Measurements from ENCODE around the gene IL4.
A peak's percentile ranks its signal among the peaks of the same experiment; 100 is the strongest.
"Not testable (repeated sequence)": the region's sequence is repeated elsewhere in the genome, so short reads cannot be mapped to it uniquely, and the experiment has no call there.

IL4 gene

DNA sequence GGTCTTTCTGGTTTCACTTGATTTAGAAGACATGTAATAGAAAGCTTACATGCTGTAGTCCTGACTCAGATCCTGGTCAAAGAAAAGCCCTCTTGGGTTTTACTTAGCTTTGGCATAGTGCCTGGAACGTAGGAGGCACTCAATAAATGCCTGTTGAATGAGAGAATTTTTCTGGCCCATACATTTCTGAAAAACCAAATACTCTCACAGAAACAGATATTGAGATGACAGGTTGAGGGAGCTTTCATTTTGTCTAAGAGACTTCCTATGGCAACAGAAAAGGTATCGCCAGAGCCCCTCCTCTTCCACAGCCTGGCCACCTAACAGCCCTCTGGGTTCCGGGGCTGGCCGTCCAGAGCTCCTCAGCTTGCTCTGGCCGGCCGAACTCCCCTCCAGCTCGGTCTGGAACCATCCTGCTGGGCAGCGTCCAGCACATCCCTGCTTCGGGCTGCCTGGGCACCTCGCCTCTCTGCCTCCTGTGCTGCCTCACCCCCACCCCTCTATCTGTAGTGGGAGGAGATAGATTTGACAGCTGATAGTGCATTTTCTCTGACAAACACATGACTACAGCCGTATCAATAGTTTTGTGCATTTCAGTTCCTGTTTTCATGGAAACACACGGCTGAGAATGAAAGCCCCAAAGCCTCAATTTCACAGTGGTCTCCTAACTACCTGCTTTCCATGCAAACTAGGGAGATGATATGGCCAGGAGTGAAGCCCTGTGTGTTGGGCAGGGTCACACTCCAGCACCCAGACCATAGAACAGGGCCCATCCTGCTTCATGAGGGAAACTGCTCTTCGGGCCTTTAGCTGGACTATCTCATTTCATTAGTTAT, 1.1 kb downstream of the IL4 start:
- no peak for DNase-seq

DNA sequence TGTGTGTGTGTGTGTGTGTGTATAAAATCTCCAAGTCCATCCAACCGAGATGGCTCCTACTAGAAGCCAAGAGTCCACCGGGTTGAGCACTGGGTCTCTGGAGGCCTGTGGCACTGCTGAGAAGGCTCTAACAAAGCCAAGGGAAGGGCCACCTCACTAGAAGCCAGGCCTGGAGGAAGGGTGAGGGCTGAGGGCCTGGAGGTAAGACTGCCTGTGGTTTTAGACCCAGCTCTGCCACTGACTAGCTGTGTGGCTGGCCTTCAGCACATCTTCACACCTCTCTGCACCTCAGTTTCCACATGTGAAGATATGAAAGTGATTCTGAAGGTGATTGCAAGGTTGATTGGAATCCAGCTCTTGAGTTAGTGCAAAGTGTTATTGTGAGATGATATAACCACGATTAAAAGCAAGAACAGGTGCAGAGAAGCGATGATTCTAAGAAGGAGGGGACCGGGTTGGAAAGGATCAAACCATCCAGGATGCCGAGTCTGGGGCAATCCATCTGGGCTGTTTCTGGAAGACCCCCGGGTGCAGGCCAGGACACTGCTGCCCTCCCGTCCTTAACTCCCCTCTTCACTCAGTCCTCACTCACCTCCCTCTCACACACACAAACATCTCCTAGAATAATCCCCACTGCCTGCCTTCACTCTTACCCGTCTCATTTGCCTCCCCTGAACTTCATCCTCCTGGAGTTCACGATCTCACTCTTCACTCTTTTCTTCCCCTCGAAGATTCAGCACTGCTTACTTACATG, 2.3 kb downstream of the IL4 start:
- DNase-seq, result no peak

DNA sequence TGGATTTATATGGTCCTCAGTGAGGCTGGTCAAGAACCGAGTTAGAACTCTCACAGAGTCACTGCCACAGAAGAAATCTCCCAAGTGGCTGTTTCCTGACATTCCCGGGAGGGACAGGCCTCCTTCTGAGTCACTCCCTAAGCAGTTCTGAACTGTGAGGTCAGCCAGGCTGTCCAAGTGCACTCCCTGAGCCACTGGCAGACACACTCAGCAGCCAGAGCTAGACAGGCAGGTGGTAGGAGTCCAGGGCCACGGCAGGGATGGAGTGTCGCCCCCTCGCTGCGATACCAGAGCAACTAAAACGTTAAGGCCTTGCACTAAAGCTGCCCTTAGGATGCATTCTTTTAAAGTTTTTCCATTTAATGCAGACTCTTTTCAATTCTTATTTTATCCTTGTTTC, 3.4 kb downstream of the IL4 start:
- DNase-seq, result no peak

DNA sequence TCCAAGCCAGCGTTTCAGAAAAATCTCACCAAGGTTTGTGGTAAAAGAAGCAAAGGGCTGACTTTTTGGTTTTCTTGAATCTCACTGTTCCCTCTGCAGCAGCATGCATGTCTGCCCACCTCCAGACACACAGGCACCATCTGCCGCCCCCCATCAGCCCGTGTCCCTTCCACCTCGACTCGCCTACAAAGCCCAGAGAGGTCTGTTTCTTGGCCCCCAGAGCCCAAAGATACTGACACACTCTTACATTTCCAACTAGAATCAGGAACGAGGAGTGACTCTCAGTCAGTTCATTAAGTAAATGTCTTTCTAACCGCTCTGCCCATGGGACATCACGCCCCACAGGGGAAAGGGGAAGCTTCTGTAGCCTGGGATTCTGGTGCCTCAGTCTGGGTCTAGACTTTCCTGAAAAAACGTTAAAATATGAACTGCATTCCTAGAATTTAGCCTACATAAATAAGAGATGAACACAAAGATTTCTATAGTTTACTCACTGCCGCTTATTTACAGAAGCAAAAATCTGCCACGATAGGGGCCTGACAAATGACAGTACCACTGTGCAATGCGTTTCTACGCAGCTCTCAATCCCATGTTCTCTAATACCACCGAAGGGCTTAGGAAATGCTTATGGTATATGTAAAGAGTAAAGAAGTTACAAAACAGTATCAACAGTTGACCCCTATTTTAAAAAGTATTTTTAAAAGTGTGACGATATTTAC, 4.1 kb downstream of the IL4 start:
- DNase-seq, result no peak

DNA sequence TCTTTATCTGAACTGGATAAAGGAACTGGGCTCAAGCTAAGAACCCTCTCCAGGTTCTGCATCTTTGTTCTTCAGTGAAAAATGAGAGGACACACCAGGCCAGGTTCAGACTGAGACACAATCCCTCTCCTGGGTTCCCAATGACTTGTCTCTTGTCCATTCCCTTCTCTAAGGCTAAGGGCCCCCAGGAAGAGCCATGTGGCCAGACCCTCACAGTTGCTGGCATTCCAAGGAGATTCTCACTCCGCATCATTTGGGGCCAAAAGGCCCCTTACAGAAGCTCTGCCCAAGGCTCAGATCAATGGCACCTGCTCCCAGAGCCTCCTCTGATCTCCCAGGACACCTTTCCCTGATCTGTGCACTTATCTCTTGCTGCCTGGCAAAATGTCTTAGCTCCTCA, 4.9 kb downstream of the IL4 start:
- no peak for DNase-seq

DNA sequence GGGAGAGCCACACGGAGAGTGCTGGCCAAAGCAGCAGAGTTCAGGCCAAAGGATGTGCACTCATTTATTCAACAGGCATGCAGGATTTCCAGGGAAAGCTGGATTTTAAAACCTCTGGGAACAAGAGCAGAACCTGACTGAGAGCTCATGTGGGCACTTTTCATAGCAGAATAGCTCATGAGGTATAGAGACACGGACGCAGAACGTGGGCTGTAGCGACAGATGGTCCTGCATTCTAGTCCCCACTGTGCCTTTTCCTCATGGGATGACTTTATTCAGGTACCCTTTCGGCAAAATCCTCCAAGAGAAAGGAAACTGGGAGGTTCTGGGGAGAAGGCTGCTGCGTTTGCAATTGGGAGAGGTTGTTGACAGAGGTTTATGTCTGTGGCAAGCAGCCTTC, 5.4 kb downstream of the IL4 start:
- no peak for DNase-seq

DNA sequence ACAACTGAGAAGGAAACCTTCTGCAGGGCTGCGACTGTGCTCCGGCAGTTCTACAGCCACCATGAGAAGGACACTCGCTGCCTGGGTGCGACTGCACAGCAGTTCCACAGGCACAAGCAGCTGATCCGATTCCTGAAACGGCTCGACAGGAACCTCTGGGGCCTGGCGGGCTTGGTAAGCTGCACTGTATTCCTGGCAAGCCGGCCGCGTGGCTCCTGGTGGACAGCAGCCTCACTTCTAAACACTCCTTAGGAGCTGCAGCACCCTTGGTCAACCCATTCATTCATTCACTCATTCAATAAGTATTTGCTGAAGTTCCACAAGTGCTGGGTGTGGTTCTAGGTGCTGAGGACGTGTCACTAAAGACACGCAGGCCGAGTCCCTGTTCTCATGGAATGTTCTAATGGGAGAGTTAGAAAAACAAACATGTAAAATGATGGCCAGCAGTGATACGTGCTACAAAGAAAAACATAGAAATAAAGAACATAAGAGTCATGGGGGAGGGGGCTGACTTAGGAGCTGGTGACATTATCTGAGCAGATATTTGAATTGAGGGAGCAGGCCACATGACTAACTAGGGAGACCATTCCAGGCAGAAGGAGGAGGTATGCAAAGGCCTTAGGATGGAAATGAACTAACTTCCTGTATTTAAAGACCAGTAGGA, 6.1 kb downstream of the IL4 start:
- DNase-seq, result no peak

DNA sequence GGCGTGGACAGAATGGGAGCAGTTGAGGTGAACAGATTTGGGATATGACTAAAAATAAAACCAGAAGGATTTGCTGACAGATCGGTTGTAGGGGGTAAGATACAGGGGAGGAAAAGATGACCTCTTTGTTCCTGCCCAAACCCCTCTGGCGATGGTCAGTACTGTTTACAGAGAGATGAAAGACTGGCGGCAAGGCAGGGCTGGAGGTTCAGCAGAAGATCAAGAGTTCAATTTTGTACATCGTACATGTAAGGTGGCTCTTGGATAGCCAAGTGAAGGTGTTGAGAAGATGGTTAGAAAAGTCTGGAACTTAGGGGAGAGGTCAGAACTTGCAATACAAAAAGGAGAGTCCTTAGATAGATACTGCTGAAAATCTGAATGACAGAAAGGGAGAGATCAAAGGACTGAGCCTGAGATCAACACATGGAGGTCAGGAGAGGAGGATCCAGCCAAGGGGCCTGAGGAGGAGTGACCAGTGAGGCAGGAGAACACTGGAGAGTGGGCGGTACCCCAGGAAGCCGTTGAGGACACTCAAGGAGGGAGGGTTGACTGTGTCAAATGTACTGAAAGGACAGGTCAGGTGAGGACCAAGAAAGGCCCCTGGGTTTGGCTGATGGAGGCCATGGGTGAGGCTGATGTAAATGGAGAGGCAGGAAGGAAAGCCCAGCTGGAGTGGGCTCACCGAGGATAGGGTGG, 7.1 kb downstream of the IL4 start:
- DNase-seq, result no peak

DNA sequence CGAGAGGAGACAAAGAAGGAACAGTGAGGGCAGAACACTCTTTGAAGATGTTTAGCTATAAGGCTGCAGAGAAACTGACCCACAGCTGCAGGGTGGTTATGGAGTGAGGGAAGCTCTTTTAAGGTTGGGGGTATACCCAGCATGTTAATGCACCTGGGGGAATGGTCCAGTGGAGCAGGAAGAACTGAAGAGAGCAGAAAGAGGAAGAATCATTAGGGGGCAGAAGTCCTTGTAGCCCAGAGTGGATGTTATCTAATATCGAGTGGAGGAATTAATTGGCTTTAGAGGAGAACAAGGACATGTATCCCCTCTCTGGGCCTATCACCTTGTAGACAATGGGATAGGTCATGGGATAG, 7.7 kb downstream of the IL4 start:
- DNase-seq, result no peak

DNA sequence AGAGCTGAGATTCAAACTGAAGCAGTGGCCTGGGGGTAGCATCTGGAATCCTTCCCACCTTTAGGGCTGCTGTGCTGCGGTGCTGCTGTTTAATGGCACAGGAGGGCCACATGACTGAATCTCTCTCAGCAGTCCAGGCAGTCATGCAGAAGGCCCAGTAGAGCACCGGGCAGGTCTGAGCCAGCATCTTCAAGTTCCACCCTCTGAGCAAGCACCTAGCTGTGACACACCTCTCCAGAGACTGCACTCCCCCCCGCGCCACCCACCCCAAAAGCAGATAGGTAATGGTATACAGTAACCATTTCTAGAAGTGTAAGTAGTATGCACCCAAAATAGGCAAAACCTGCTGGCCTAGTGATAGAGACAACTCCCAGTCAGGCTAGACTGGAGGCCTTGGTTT, 8.2 kb downstream of the IL4 start:
- DNase-seq, result no peak

DNA sequence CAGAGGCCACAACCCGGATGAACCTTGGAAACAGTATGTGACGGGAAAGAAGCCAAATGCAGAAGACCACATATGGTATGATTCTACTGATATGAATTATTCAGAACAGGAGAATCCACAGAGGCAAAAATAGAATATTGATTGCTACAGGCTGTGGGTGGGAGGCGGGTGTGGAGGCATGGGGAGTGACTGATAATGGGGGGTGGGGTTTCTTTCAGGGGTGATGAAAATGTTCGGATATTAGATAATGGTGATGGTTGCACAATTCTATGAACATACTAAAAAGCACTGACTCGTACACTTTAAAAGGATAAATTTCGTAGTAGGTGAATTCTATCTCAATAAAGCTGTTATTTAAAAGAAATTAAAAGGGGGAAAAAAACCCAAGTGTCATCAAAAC, 10.7 kb downstream of the IL4 start:
- no peak for DNase-seq

DNA sequence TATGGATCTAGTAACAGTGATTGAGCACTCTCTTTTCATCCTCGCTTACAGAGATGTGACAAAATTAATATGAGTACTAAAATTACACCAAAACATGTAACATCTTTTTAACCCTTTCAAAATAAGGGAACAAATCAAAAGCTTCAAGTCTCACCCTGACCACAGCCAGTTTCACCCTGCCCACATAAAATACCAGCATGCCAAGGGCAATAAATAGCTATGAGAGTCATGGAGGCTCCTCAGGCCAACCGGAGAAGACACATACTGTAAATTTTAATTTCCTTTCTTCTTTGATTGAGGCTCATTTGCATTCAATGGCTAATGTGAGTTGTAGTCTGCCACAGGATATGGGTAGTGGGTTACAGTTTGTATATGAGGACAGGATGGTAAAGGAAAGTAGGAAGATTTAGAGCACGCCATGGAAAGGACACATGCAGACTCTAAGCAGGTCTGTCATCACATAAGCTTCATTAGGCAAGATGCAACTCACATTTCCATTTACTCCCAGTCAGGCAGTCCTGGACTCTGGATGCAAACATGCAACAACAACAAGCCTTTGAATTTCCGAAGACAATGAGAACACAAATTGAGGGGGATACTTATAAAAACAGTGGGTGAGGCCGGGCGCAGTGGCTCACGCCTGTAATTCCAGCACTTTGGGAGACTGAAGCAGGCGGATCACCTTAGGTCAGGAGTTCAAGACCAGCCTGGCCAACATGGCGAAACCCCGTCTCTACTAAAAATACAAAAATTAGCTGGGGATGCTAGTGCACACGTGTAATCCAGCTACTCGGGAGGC, 11.3 kb downstream of the IL4 start:
- DNase-seq, result no peak

DNA sequence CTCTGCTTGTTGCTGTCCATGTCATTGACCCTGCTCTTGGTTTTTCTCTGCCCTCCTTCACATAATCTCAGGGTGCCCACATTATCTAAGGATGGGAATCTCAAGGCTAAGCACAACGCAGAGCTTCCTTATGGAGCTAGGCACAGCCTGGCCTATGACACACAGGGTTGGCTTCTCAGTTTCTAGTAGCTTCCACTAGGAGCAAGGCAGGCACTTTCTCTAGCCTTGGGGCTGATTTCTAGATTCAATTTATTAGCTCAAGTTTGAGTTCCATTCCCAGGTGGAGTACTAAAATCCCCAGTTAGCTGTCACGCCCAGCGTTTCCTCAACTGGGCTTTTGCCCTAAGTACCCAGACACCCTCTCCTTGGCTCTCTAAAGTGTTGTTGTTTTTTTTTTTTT, 12.4 kb downstream of the IL4 start:
- no peak for DNase-seq

DNA sequence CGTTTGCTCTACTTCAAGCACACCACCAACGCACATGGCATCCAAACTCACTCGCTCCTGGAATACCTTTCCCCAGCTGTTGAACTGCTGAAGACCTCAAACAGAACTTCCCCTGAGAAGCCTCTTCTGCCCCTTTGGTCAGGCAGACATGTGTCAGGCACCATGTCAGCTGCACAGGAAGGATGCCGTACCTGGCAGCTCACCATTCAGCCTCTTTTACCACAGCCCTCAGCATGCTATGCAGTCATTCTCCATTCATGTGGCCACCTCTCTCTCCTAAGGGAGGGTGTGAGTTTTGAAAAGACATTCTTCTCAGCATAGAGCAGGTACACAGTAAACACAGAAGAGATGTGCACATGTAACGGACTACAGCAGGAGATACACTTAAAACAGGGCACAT, 14.2 kb downstream of the IL4 start:
- DNase-seq, result no peak

DNA sequence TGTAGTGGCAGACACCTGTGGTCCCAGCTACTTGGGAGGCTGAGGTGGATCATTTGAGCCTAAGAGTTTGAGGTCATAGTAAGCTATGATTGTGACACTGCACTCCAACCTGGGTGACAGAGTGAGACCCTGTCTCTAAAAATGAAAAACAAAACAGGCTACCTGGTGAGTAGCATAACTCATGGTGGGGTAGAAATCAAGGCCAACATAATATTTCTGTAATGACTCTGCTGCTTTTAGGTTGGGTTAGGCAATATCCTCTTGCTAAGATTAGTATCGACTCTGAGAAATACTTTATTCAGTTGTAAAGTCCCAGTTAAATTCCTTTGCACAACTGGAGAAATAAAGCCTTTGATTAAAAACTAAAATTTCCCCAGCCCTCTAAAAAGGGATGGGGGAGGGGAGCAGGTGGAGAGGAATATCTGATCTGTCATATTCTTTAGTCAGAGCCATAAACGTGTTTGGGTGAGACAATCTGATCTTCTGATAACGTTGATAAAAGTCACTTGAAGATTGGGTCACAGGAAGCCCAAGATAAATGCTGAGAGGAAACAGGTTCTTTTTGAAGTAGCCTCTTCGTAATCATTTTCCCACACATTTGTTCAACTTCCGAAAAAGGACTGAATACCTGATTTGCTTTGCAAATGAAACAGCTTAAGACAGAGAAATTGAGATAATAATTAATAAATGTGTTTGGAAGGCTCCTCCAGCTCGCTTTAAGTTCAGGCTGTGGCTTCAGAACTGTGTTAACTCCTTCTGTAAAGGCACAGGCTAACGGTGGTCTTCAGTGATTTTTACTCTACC, 14.9 kb downstream of the IL4 start:
- DNase-seq, result peak; percentile 25

DNA sequence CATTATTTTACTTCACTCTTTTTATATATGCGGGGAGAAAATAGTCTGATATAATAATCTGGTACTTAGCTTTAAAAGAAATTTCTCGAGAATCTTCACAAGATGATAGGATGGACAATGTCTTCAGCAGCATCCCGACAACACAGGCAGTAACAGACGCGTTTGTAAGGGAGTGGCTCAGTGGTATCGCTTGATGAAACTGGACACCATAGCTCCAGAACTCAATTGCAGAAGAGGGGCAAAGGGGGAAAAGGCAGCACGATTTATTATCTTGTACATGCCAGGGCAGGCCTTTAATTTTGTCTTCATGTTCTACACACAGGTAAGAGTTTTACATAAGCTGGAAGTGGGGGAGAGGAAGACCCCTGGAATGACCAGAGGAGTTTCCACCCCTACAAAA, 15.7 kb downstream of the IL4 start:
- DNase-seq, result no peak

DNA sequence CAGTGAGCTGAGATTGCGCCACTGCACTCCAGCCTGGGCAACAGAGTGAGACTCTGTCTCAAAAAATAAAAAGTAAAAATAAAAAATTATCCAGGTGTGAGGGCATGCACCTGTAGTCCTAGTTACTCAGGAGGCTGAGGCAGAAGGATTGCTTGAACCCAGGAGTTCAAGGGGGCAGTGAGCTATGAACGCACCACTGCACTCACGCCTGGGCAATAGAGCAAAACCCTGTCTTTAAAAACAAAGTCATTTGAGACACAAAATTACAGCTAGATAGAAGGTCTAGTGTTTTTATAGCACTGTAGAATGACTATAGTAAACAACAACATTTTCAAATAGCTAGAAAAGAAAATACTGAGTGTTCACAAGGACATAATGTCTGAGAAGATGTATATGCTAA, 16.4 kb downstream of the IL4 start:
- DNase-seq, result no peak

DNA sequence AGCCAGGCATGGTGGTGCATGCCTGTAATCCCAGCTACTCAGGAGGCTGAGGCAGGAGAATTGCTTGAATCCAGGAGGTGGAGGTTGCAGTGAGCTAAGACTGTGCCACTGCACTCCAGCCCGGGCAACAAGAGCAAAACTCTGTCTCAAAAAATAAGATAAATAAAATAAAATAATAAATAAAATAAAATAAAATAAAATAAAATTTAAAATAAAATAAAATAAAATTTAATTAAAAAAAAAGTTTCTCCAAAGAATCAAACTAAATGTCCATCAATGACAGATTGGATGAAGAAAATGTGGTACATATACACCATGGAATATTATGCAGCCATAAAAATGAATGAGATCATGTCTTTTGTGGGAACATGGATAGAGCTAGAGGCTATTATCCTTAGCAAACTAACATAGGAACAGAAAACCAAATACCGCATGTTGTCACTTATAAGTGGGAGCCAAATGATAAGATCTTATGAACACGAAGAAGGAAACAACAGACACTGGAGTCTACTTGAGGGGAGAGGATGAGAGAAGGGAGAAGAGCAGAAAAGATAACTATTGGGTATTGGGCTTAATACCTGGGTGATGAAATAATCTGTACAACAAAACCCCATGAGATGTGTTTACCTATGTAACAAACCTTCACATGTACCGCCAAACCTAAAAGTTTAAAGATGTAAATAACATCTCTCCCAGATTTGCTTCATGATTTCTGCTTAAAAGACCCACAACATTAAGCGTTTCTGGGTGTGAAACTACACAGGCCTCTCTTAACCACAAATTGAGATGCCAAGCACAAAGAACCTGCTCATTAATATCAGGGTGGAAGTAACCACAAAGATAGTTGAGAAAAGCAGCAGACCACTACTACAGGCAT, 18.2 kb downstream of the IL4 start:
- not testable (repeated sequence) for DNase-seq

DNA sequence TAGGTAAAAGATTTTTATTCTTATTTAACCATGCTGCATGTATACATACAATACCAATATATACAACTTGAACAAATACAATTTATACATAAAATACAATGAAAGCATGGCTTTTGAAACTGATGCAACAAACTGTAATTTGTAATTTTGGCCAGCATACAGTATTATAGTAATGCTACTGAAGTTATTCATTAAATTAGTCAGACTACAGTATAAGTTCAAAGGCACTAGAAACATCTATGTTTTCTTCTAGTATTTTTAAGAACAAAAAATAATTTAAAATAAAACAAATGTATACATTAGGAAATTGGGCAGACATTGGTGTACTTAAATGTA, 18.8 kb downstream of the IL4 start:
- no peak for DNase-seq

DNA sequence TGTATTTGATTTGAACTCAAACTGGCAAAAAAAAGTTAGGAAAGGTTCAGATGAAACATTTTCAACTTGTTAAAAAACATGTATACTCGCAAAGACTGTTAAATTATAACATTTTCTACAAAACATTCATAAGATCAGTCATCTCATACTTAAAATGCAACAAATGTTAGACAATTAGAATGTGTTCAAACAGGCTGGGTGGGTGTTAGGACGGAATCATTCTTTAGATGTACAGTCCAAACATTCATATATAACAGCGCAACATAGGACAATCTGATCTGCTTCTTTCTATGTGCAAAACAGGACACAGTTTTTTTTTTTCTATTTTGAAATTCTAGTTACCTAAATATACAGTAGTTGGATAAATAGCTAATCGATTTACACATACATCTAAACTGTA, 22.2 kb downstream of the IL4 start:
- DNase-seq, result no peak
